ENCODE results near the gene SV2C. TPM values are rescaled to one million over a fixed set of nuclear protein-coding genes. Genes with fewer than 3 reads are reported as not detected.

Gene SV2C
- polyA plus RNA-seq, 1 donor (not counting 4 experiments of a cell fraction or from before 2014, with no cell fraction given): 0.34 TPM

GRCh38 chr5:76091351-76091750 is 8.2 kb downstream of the SV2C start:
- Histone ChIP-seq H3K4me1 (ENCODE audit: control insufficient read depth, extremely low read depth, insufficient read depth, low read length) (no peaks in the 10 kb centered on the region), H3K27ac (ENCODE audit: control insufficient read depth, insufficient read depth, low read length) (no peak overlapping the region), H4K20me1 (ENCODE audit: control insufficient read depth, extremely low read depth, insufficient read depth, low read length) (no peaks in the 10 kb centered on the region), H3K4me3 (ENCODE audit: control insufficient read depth in 2 of 3, extremely low read depth in 1 of 3, insufficient read depth in 2 of 3, low read depth in 1 of 3, low read length in 3 of 3) (no peak overlapping the region), H3K9me3 (ENCODE audit: control insufficient read depth, low read depth, low read length) (no peaks in the 10 kb centered on the region), H3K9ac (ENCODE audit: control insufficient read depth, extremely low read depth, insufficient read depth, low read length) (no peak overlapping the region), H2AFZ (ENCODE audit: control insufficient read depth, low read length) (no peak overlapping the region), H3K27me3 (ENCODE audit: control insufficient read depth, extremely low read depth, insufficient read depth, low read length) (no peaks in the 10 kb centered on the region), H3K79me2 (ENCODE audit: control insufficient read depth, insufficient read depth, low read length) (no peaks in the 10 kb centered on the region), H3K36me3 (ENCODE audit: control insufficient read depth in 2 of 2, extremely low read depth in 1 of 2, insufficient read depth in 2 of 2, low read length in 2 of 2) (no peaks in the 10 kb centered on the region), H3K9me1 (ENCODE audit: control insufficient read depth, extremely low read depth, insufficient read depth, low read length) (no peaks in the 10 kb centered on the region), H3K4me2 (ENCODE audit: control insufficient read depth, extremely low read depth, insufficient read depth, low read depth, low read length) (no peak overlapping the region)
- DNase-seq (ENCODE audit: low read depth, low spot score) (no peak), FAIRE-seq (no peak)
- TF ChIP-seq CTCF (optimal IDR thresholded peaks at IDR 0.05 in 1 of 3, IDR thresholded peaks at IDR 0.05 in 1 of 3, conservative IDR thresholded peaks at IDR 0.05 in 1 of 3; ENCODE audit: extremely low read depth in 1 of 3, insufficient read depth in 2 of 3, low read length in 3 of 3) (no peak), EZH2 (IDR thresholded peaks at IDR 0.05; ENCODE audit: low read length) (no peak)
- dilution Hi-C loops (cut with MboI; ENCODE audit: extremely low pct_ligation_motif_present, low sequenced_read_pairs): no loop called here

- Histone ChIP-seq H3K79me2 (ENCODE audit: control insufficient read depth, insufficient read depth, low read length) (no peaks in the 10 kb centered on the region), H3K27me3 (ENCODE audit: control insufficient read depth, extremely low read depth, insufficient read depth, low read length) (no peaks in the 10 kb centered on the region), H4K20me1 (ENCODE audit: control insufficient read depth, extremely low read depth, insufficient read depth, low read length) (no peaks in the 10 kb centered on the region), H3K9me3 (ENCODE audit: control insufficient read depth, low read depth, low read length) (no peaks in the 10 kb centered on the region), H3K36me3 (ENCODE audit: control insufficient read depth in 2 of 2, extremely low read depth in 1 of 2, insufficient read depth in 2 of 2, low read length in 2 of 2) (no peaks in the 10 kb centered on the region), H2AFZ (ENCODE audit: control insufficient read depth, low read length) (no peak overlapping the region), H3K9me1 (ENCODE audit: control insufficient read depth, extremely low read depth, insufficient read depth, low read length) (no peaks in the 10 kb centered on the region), H3K9ac (ENCODE audit: control insufficient read depth, extremely low read depth, insufficient read depth, low read length) (no peak overlapping the region), H3K4me2 (ENCODE audit: control insufficient read depth, extremely low read depth, insufficient read depth, low read depth, low read length) (no peak overlapping the region), H3K4me1 (ENCODE audit: control insufficient read depth, extremely low read depth, insufficient read depth, low read length) (no peaks in the 10 kb centered on the region), H3K4me3 (ENCODE audit: control insufficient read depth in 2 of 3, extremely low read depth in 1 of 3, insufficient read depth in 2 of 3, low read depth in 1 of 3, low read length in 3 of 3) (no peak overlapping the region), H3K27ac (ENCODE audit: control insufficient read depth, insufficient read depth, low read length) (no peak overlapping the region)
- no peak for DNase-seq (ENCODE audit: low read depth, low spot score)
- FAIRE-seq: no peak
- dilution Hi-C loops (cut with MboI; ENCODE audit: extremely low pct_ligation_motif_present, low sequenced_read_pairs): no loop called here
- TF ChIP-seq CTCF (optimal IDR thresholded peaks at IDR 0.05 in 1 of 3, IDR thresholded peaks at IDR 0.05 in 1 of 3, conservative IDR thresholded peaks at IDR 0.05 in 1 of 3; ENCODE audit: extremely low read depth in 1 of 3, insufficient read depth in 2 of 3, low read length in 3 of 3): no peak
- TF ChIP-seq EZH2 (IDR thresholded peaks at IDR 0.05; ENCODE audit: low read length): no peak
These were observed 16.1 kb downstream of the SV2C start for GRCh38 chr5:76099286-76099702.

Measured in keratinocyte (primary cell).